Measurements from ENCODE around the gene HHATL. TPM values are rescaled to one million over a fixed set of nuclear protein-coding genes. Genes with fewer than 3 reads are reported as not detected.

The HHATL gene
- total and polyA plus RNA-seq, 8 donors, result 0.81 to 6.9 (median 0.90) TPM; not detected in 5

- 63 to 88% (median 67%) methylated on average over 9 of the region's 9 CpGs for WGBS, 5 donors
- no peak overlapping the region for H3K4me3 ChIP-seq
- peak in 1 of 2 donors; percentile 15 for DNase-seq
- intact Hi-C loops (cut with DNase I; ENCODE audit: low total_unique reads), result no loop called here
- peaks cover 0 to 4% (median 0%) of the 10 kb centered on the region in 4 donors for H3K4me1 ChIP-seq
- TF ChIP-seq CTCF (IDR thresholded peaks at IDR 0.05), result no peak
- no peak overlapping the region for H3K27ac ChIP-seq
- no peaks in the 10 kb centered on the region for H3K36me3 ChIP-seq
- H3K27me3 ChIP-seq, result peaks cover 0 to 29% (median 0%) of the 10 kb centered on the region in 3 donors
- no peaks in the 10 kb centered on the region for H3K9me3 ChIP-seq
These were observed 3.7 kb downstream of the HHATL start for GRCh38 chr3:42698911-42699230.

GRCh38 chr3:42698216-42698910, 4.2 kb downstream of the HHATL start:
- intact Hi-C loops (cut with DNase I; ENCODE audit: low total_unique reads), result no loop called here
- Histone ChIP-seq H3K4me1 (peaks cover 0 to 4% (median 0%) of the 10 kb centered on the region in 4 donors), H3K9me3 (no peaks in the 10 kb centered on the region), H3K27ac (no peak overlapping the region), H3K36me3 (no peaks in the 10 kb centered on the region), H3K4me3 (no peak overlapping the region), H3K27me3 (peaks cover 0 to 28% (median 0%) of the 10 kb centered on the region in 3 donors)
- DNase-seq, result peak in 1 of 2 donors; percentile 15
- TF ChIP-seq POLR2A (IDR thresholded peaks at IDR 0.05), result no peak
- no peak for TF ChIP-seq POLR2AphosphoS5 (IDR thresholded peaks at IDR 0.05)
- no peak for TF ChIP-seq CTCF (IDR thresholded peaks at IDR 0.05)
- TF ChIP-seq EP300 (IDR thresholded peaks at IDR 0.05), result no peak
- WGBS, 5 donors, result 84 to 92% (median 88%) methylated on average over 7 of the region's 7 CpGs

DNA sequence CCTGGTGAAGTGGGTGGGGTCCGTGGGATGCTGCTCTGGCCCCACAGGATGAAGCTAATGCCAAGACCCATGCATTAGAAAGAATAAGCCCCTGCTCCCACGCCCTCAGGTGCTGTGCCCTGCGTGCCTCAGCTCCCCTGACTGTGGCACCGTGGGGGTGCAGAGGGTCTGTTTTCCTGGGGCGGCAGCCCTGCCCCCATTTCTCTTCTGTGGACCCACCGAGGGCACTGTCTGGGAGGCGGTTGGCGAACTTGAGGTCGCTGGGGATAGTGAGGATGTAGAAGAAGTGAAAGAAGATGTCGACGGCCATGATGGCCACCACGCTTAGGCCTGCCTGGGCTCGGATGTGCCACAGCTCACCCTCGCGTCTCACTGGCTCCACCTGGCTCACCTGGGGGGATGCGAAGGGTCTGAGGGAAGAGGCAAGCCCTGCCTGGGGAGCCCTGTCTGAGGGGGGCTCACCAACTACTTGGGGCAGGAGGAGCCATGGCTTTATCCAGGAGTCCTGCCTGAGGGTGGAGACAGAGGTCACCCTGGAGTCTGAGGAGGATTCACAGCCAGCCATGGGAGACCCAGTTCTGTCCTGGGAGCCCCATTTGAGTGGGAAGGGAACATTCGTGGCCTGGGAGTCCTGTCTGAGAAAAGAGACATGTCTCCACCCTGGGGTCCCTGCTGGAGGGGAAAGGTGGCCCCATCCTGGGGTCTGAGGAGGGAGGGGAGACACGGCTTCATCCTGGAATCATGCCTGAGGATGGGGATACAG, 5.1 kb downstream of the HHATL start:
- no peaks in the 10 kb centered on the region for H3K36me3 ChIP-seq
- TF ChIP-seq CTCF (IDR thresholded peaks at IDR 0.05) (no peak), POLR2A (IDR thresholded peaks at IDR 0.05) (no peak), EP300 (IDR thresholded peaks at IDR 0.05) (no peak), POLR2AphosphoS5 (IDR thresholded peaks at IDR 0.05) (no peak)
- peaks cover 0 to 19% (median 0%) of the 10 kb centered on the region in 3 donors for H3K27me3 ChIP-seq
- peak in 1 of 2 donors; percentile 17 for DNase-seq
- WGBS, 5 donors, result 84 to 90% (median 87%) methylated on average over 17 to 18 of the region's 18 CpGs
- no peak overlapping the region for H3K4me3 ChIP-seq
- H3K9me3 ChIP-seq, result no peaks in the 10 kb centered on the region
- intact Hi-C loops (cut with DNase I; ENCODE audit: low total_unique reads), result no loop called here
- no peak overlapping the region for H3K27ac ChIP-seq
- peaks cover 0 to 4% (median 0%) of the 10 kb centered on the region in 4 donors for H3K4me1 ChIP-seq

DNA sequence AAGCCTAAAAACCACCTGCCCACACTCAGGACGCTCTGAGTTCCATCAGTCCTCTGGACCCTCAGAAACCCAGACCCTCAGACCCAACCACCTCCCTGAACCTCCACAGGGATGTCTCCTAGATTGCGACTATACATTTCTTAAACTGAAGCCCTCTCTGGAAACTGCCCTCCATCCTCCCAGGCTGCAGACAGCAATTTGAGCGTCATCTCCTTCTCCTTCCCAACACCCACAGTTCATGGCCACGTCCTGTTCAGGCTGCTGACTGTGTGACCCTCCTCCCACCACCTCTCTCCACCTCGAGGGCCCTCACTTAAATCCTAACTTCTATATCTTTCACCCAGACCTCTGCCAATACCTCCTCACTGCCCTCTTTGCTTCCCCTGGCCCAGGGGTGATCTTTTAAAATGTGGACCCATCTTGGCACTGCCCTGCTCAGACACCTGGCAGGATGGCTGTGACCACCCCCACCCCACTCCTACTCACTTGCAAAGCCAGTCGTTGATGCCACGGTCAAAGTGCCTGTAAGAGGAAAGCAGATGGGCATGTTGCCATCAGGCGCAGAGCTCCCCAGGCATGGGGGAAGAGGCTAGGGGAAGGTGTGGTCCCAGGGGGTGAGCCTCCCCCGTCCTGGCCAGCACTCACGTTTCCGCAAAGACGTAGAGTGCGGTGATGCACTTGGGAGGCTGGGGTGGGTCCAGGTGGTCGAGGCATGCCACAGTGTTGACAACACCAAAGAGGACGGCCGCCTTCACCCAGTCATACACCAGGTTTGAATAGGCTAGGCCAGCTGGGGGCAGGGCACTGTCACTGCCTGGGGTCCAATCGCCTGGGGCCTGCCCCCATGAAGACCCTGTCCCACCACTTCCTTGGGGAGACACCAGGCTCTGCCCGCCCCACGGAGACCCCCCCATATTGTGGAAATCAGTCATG, 6.0 kb downstream of the HHATL start:
- DNase-seq, result peak in 1 of 2 donors; percentile 17
- WGBS, 5 donors, result 69 to 80% (median 75%) methylated on average over 16 to 19 of the region's 19 CpGs

More for the DNA sequence above, 6.0 kb downstream of the HHATL start:
- Histone ChIP-seq H3K27ac (no peak overlapping the region), H3K4me3 (no peak overlapping the region), H3K36me3 (no peaks in the 10 kb centered on the region), H3K9me3 (no peaks in the 10 kb centered on the region), H3K4me1 (peaks cover 0 to 4% (median 0%) of the 10 kb centered on the region in 4 donors), H3K27me3 (peaks cover 0 to 16% (median 0%) of the 10 kb centered on the region in 3 donors)
- TF ChIP-seq POLR2A (IDR thresholded peaks at IDR 0.05), result no peak
- TF ChIP-seq POLR2AphosphoS5 (IDR thresholded peaks at IDR 0.05), result no peak
- TF ChIP-seq CTCF (IDR thresholded peaks at IDR 0.05), result no peak
- no peak for TF ChIP-seq EP300 (IDR thresholded peaks at IDR 0.05)
- intact Hi-C loops (cut with DNase I; ENCODE audit: low total_unique reads), result no loop called here
